Right lobe of liver (tissue), 6 donors: ENCODE data around the gene PRM1. TPM values are rescaled to one million over a fixed set of nuclear protein-coding genes. Genes with fewer than 3 reads are reported as not detected.

Experiments used
- ATAC-seq, 4 donors: fragments of 200-7000 bp; cut with Tn5 transposase; one replicate each; pipeline ENCODE4 v1.9.1; 2020; ENCODE audit warnings: mild to moderate bottlenecking in 4 of 4, moderate library complexity in 4 of 4
- DNase-seq, 3 donors: peaks; one replicate each; pipeline ENCODE4 v3.0.0-alpha.2; 2020
- H3K27ac ChIP-seq, 3 donors: fragments of 200-600 bp; one replicate each; pipeline ENCODE4 v1.8.0; 2022
- H3K27me3 ChIP-seq, 2 donors: fragments of 200-600 bp; one replicate each; pipeline ENCODE4 v1.8.0; 2022
- H3K36me3 ChIP-seq, 4 donors: fragments of 200-600 bp; sonication (generic) in 1 of 4; one replicate each; pipeline versions ENCODE4 v1.5.1 to v1.8.0; 2017 to 2022; ENCODE audit warnings: control low read depth in 1 of 4
- H3K4me1 ChIP-seq, 4 donors: fragments of 200-600 bp; sonication (generic) in 1 of 4; one replicate each; pipeline versions ENCODE4 v1.5.1 to v1.8.0; 2017 to 2022; ENCODE audit warnings: control low read depth in 1 of 4
- H3K4me3 ChIP-seq, 3 donors: fragments of 200-600 bp; one replicate each; pipeline ENCODE4 v1.8.0; 2022
- H3K9me3 ChIP-seq, 4 donors: fragments of 200-600 bp; sonication (generic) in 1 of 4; one replicate each; pipeline versions ENCODE4 v1.5.1 to v1.8.0; 2017 to 2022; ENCODE audit warnings: control low read depth in 1 of 4
- POLR2A ChIP-seq: fragments of 450-650 bp; IDR thresholded peaks from one replicate; pipeline ENCODE4 v1.6.1; 2017; ENCODE audit warnings: antibody characterized with exemption, mild to moderate bottlenecking
- WGBS: methylation state at CpG from one replicate; pipeline ENCODE4 v1.1.6; 2018; ENCODE audit warnings: low coverage, low lambda C conversion rate; ENCODE audit not compliant: insufficient coverage; ENCODE audit errors: missing lambda C conversion rate; 5-methylcytosine and 5-hydroxymethylcytosine counted together
- intact Hi-C, 2 donors: fragments of 100-400 bp; cut with DNase I; formaldehyde crosslinking; loops; one replicate each; pipeline versions ENCODE4 v1.11.2 to v1.14.1; 2022
- total RNA-seq, 6 experiments: library from RNA; depleted of rRNA in 2 of 6; stranded (reverse); fragments of >200 nt in 2 of 6; fragmentation: NEBNext Ultra II Directional in 3 of 6; extraction: Animal tissue kit (Norgen Biotek cat#: 25700) in 3 of 6; gene quantifications; one replicate each; pipeline versions ENCODE4 v1.1.0 to v1.2.4, GENCODE V29; 2016 to 2023
- TF ChIP-seq, protein P1 (sequence below), 4 donors: fragments of 200-600 bp in 3 of 4; fragments of 450-650 bp in 1 of 4; IDR thresholded peaks; one replicate each; pipeline versions ENCODE4 v1.5.1 to v1.8.0; 2016 to 2022; ENCODE audit warnings: antibody characterized with exemption in 4 of 4, mild to moderate bottlenecking in 2 of 4
- donor health status: DM: no; HTN: yes; CAD: no.
- donor health status: DM: no; HTN: no; CAD: no.
- donor health status: DM: no; HTN: no; CAD: no.
- donor health status: DM: no; HTN: yes; CAD: no.
- donor health status: DM: no; HTN: yes; CAD: no.

The PRM1 gene
- total RNA-seq, 6 experiments from 2014 or later: not detected

DNA sequence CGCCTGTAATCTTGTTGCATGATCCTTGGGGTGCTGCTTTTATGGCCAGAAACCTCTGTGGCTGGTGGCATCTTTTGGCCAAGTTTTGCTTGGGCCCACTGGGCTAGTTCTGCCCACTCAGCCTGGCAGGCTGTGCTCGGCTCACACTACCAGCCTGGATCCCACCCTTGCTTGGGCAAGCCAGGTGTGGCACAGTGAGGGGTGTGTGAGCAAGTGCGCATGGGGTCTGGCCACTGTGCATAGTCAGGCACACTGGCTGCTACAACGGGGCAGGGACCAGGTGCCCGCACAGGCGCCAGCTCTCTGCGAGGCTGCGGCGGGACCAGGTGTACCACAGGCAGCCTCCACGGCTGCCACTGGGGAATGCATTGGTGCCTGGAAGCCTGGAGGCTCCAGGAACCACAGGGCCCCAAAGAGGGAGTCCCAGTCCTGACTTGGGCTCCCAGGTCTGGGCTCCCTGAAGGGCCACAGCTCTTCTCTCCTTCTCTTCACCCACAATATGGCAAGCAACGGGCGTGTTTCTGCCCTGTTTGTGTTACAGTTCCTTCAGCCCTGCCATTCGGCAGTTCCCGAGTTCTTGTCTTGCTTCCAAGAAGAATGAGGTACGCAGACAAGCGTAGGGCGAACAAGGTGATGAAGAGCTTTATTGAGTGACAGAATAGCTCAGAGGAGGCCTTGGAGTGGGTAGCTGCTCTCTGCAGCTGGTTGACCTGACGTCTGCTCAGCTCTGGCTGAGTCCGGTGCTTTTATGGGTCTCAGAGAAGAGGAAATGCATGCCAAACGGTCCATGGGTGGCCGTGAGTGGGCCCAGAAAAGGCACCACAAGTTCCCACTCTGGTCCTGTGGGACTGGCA is 26.7 kb upstream of the PRM1 start:
- TF ChIP-seq, protein P1, sequence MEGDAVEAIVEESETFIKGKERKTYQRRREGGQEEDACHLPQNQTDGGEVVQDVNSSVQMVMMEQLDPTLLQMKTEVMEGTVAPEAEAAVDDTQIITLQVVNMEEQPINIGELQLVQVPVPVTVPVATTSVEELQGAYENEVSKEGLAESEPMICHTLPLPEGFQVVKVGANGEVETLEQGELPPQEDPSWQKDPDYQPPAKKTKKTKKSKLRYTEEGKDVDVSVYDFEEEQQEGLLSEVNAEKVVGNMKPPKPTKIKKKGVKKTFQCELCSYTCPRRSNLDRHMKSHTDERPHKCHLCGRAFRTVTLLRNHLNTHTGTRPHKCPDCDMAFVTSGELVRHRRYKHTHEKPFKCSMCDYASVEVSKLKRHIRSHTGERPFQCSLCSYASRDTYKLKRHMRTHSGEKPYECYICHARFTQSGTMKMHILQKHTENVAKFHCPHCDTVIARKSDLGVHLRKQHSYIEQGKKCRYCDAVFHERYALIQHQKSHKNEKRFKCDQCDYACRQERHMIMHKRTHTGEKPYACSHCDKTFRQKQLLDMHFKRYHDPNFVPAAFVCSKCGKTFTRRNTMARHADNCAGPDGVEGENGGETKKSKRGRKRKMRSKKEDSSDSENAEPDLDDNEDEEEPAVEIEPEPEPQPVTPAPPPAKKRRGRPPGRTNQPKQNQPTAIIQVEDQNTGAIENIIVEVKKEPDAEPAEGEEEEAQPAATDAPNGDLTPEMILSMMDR (IDR thresholded peaks at IDR 0.05): no peak
- no peak for TF ChIP-seq POLR2A
- 96% methylated on average over 7 of the region's 21 CpGs for WGBS
- H3K4me3 ChIP-seq: no peak overlapping the region
- H3K27ac ChIP-seq: peak overlapping the region in 2 of 3 donors; percentile 6 to 57
- intact Hi-C loops: no loop called here
- ATAC-seq (peak in 3 of 4 donors; percentile 8 to 31 (median 25)), DNase-seq (no peak)
- H3K4me1 ChIP-seq: peaks cover 0 to 15% (median 0%) of the 10 kb centered on the region in 4 donors
- H3K27me3 ChIP-seq: no peaks in the 10 kb centered on the region
- H3K36me3 ChIP-seq: no peaks in the 10 kb centered on the region
- H3K9me3 ChIP-seq: no peaks in the 10 kb centered on the region

DNA sequence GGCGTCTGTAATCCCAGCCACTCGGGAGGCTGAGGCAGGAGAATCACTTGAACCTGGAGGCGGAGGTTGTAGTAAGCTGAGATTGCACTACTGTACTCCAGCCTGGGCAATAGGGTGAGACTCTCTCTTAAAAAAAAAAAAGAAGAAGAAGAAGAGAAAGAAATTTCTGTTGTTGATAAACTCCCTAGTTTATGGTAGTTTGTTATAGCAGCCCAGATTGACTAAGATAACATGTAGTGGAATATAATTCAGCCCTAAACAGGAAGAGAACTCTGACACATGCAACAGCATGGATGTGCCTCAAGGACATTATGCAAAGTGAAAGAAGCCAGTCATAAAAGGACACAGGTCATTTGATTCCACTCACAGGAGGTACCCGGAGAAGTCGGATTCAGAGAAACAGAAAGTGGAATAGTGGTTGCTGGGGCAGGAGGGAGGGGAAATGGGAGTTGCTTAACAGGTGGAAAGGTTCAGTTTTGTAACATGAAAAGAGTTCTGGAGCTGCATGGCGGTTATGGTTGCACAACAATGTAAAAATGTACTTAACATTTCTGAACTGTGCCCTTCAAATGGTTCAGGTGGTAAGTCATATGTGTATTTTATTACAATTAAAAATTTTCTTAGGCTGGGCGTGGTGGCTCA is 26.0 kb upstream of the PRM1 start:
- H3K36me3 ChIP-seq: no peaks in the 10 kb centered on the region
- peaks cover 0 to 15% (median 0%) of the 10 kb centered on the region in 4 donors for H3K4me1 ChIP-seq
- ATAC-seq (peak; percentile 75 to 92 (median 85)), DNase-seq (peak in 1 of 3 donors; percentile 65)
- no peak overlapping the region for H3K4me3 ChIP-seq
- H3K27ac ChIP-seq: peak overlapping the region in 2 of 3 donors; percentile 6 to 57
- H3K9me3 ChIP-seq: no peaks in the 10 kb centered on the region
- no peaks in the 10 kb centered on the region for H3K27me3 ChIP-seq
- WGBS: 38% methylated on average over 6 of the region's 7 CpGs
- intact Hi-C loops: no loop called here
- TF ChIP-seq POLR2A: no peak
- TF ChIP-seq, protein P1 (IDR thresholded peaks at IDR 0.05): no peak

DNA sequence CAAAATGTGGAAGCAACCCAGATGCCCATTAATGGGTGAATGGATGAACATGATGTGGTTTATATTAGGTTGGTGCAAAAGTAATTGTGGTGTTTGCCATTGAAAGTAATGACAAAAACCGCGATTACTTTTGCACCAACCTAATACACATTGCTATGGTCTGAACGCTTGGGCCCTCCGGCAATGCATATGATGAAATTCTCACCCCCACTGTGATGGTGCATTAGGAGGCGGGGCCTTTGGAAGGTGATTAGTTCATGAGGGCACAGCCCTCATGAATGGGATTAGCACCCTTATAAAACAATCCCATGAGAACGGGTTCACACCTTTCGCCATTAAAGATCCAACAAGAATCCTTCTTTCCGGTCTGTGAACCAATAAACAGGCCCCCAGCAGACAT is 25.3 kb upstream of the PRM1 start:
- 89% methylated on average over 3 of the region's 8 CpGs for WGBS
- no peak overlapping the region for H3K27ac ChIP-seq
- intact Hi-C loops: no loop called here

DNA sequence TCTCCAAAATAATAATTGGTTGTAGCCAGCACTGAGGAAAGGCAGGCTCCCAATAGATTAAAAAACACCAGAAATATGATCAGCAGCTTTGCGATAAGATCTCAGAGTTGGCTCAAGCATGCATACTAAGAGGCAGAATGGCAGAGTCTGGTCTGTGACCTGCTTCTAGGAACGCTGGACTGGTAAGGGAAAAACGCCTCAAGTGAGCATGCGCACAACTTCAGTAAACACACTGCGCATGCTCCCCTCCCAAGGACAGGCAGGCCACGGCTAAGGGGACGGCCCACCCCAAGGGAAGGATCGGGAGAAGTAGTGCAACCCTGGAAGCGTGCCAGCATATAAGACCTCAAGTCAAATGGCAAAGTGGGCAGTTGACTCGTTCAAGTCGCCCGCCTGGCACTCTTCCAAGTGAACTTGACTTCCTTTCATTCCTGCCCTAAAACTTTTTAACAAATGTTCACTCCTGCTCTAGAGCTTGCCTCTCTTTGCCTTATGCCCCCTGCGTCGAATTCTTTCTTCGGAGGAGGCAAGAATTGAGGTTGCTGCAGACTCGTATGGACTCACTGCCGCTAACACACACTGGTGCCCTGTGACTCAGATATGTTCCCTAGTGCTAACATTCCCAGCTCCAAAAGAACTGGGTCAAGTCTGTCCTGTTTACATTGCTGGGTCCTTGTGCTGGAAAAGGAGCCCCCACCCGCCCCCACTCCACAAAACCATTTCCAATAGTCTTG is 22.4 kb upstream of the PRM1 start:
- peaks cover 0 to 10% (median 0%) of the 10 kb centered on the region in 4 donors for H3K4me1 ChIP-seq
- H3K36me3 ChIP-seq: no peaks in the 10 kb centered on the region
- no peaks in the 10 kb centered on the region for H3K9me3 ChIP-seq
- H3K4me3 ChIP-seq: no peak overlapping the region
- intact Hi-C loops: no loop called here
- 64% methylated on average over 16 of the region's 18 CpGs for WGBS
- no peak for TF ChIP-seq POLR2A
- no peak overlapping the region for H3K27ac ChIP-seq
- no peak for DNase-seq
- ATAC-seq: no peak
- H3K27me3 ChIP-seq: no peaks in the 10 kb centered on the region

More for the DNA sequence above, 25.3 kb upstream of the PRM1 start:
- Histone ChIP-seq H3K4me3 (no peak overlapping the region), H3K27me3 (no peaks in the 10 kb centered on the region), H3K9me3 (no peaks in the 10 kb centered on the region), H3K4me1 (peaks cover 0 to 15% (median 0%) of the 10 kb centered on the region in 4 donors), H3K36me3 (no peaks in the 10 kb centered on the region)
- no peak for TF ChIP-seq POLR2A
- TF ChIP-seq, protein P1 (IDR thresholded peaks at IDR 0.05): no peak
- ATAC-seq (no peak), DNase-seq (no peak)
